HG02642 (cell line): ENCODE measurements around the gene CTBP2.

Experiments
- ATAC-seq: cut with Tn5 transposase; IDR thresholded peaks from one replicate; pipeline ENCODE4 v1.9.1; 2021; ENCODE audit warnings: mild to moderate bottlenecking; ENCODE audit not compliant: unreplicated experiment, poor library complexity

Gene CTBP2

GRCh38 chr10:125004571-125005311, 155.6 kb downstream of the CTBP2 start:
- no peak for ATAC-seq

- no peak for ATAC-seq
Observed at GRCh38 chr10:125003901-125004467, 156.4 kb downstream of the CTBP2 start.

- no peak for ATAC-seq
Observed at GRCh38 chr10:125003146-125003900, 157.0 kb downstream of the CTBP2 start.

- no peak for ATAC-seq
Observed at GRCh38 chr10:125002423-125003145, 157.8 kb downstream of the CTBP2 start.

- no peak for ATAC-seq
Observed at GRCh38 chr10:125002047-125002422, 158.3 kb downstream of the CTBP2 start.

- ATAC-seq, result no peak
Observed at GRCh38 chr10:125001313-125002046, 158.9 kb downstream of the CTBP2 start.

- no peak for ATAC-seq
Observed at GRCh38 chr10:125000366-125001312, 159.7 kb downstream of the CTBP2 start.

- ATAC-seq, result no peak
Observed at GRCh38 chr10:124999433-125000365, 160.7 kb downstream of the CTBP2 start.

- ATAC-seq, result no peak
Observed at GRCh38 chr10:124998624-124999291, 161.6 kb downstream of the CTBP2 start.

GRCh38 chr10:124997771-124998623, 162.4 kb downstream of the CTBP2 start:
- no peak for ATAC-seq

GRCh38 chr10:124997306-124997705, 163.1 kb downstream of the CTBP2 start:
- ATAC-seq, result no peak

- ATAC-seq, result no peak
Observed at GRCh38 chr10:124996854-124997215, 163.5 kb downstream of the CTBP2 start.

GRCh38 chr10:124996127-124996853, 164.1 kb downstream of the CTBP2 start:
- no peak for ATAC-seq

- no peak for ATAC-seq
Observed at GRCh38 chr10:124995605-124996004, 164.8 kb downstream of the CTBP2 start.

GRCh38 chr10:124994573-124995473, 165.5 kb downstream of the CTBP2 start:
- no peak for ATAC-seq
